Inferior parietal cortex (tissue), 1 donor: ENCODE measurements around the gene EGLN1.
"Not testable (repeated sequence)": the region's sequence is repeated elsewhere in the genome, so short reads cannot be mapped to it uniquely, and the experiment has no call there.

Experiments
- DNase-seq: peaks from one replicate; pipeline ENCODE4 v3.0.0-alpha.2; 2016; ENCODE audit errors: extremely low spot score

Gene EGLN1

DNA sequence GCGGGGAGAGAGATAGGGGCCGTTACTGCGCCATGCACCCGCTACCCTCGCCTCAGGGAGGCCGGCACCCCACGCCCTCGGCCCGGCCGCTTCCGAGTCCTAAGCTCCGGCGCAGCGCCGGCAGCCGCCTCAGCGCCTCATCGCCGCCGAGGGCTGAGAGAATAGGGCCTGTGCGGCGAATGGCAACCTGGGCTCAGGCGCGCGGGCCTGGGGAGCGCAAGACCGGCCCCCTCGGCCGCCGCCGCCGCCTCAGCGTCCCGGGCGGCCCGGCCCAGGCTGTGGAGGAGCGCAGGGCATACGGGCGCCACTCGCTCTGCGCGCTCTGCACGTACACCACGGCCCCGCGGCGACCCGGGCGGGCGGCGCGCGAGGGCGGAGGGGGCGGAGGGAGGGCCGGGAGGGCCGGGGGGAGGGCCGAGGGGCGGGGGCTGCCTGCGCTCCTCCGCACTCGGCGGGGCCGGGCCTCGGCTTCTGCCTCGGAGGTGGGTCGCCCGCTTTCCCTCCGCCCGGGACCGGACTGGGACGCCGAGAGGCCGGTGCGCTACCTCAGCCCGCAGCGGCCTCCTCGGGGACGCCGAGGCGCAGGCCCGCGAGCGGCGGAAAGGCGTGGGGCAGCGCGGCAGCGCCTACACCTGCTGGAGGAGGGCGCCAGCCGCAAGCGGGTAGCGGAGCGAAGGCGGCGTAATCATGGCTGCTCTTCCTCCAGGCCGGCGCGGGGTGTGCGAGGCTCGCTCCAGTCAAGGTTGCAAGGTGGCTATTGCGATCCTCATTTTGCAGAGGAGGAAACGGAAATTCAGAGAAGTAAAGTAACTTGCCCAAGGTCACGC, at the start of gene EGLN1:
Gene EGLN1 (minus strand): TSS at position 317 of the 827 bp plus-strand sequence. CDS start 399 bp downstream, outside the sequence.
- peak; percentile 68 for DNase-seq

- DNase-seq: not testable (repeated sequence)
Observed at GRCh38 chr1:231471500-231471899, 49.4 kb upstream of the EGLN1 start.

DNA sequence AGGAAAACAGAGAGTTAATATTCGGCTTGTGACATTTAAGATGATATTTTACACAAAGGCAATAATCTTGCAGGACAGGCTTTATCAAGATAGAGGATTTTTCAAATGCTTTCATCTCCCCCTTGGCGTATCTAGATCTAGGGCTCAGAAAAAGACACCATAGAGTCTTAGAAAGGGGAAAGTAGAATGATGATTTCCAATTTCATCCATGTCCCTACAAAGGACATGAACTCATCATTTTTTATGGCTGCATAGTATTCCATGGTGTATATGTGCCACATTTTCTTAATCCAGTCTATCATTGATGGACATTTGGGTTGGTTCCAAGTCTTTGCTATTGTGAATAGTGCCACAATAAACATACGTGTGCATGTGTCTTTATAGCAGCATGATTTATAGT, 48.9 kb upstream of the EGLN1 start:
- DNase-seq: not testable (repeated sequence)

- DNase-seq: no peak
Observed at GRCh38 chr1:231467986-231468385, 45.9 kb upstream of the EGLN1 start.

DNA sequence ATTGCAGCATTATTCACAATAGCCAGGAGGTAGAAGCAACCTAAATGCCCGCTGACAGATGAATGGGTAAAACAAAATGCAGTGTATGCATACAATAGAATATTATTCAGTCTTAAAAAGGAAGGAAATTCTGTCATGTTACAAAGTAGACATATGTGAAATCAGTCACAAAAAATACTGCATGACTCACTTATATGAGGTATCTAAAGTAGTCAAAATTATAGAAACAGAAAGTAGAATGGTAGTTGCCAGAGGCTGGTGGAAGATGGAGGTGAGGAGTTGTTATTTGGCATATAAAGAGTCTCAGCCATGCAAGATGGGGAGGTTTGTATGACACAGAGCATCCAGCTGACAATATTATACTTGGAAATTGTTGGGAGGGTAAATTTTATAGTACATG, 43.0 kb upstream of the EGLN1 start:
- no peak for DNase-seq

GRCh38 chr1:231463541-231463940, 41.5 kb upstream of the EGLN1 start:
- DNase-seq: no peak

DNA sequence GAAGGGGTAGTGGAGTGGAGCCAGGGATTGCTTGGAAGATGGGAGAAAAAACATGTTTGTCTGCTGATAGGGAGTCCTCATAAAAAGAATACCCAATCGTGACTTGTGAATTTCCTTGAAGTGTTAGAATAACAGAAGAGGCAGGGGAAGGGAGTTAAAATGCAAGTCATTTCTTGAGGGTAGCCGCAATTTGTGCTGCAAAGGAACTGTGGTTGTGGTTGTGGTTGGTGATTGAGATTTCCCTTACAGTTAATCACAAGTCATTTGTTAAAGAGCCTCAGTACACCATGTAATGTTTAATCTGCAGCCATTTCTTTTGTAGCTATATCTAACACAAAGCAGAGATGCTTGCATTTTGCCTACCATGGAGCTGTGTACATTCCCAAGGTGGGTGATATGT, 38.5 kb upstream of the EGLN1 start:
- no peak for DNase-seq

GRCh38 chr1:231459438-231459837, 37.4 kb upstream of the EGLN1 start:
- DNase-seq: not testable (repeated sequence)

- DNase-seq: not testable (repeated sequence)
Observed at GRCh38 chr1:231457956-231458355, 35.9 kb upstream of the EGLN1 start.

GRCh38 chr1:231454133-231454532, 32.0 kb upstream of the EGLN1 start:
- not testable (repeated sequence) for DNase-seq

GRCh38 chr1:231446138-231446537, 24.1 kb upstream of the EGLN1 start:
- DNase-seq: no peak

DNA sequence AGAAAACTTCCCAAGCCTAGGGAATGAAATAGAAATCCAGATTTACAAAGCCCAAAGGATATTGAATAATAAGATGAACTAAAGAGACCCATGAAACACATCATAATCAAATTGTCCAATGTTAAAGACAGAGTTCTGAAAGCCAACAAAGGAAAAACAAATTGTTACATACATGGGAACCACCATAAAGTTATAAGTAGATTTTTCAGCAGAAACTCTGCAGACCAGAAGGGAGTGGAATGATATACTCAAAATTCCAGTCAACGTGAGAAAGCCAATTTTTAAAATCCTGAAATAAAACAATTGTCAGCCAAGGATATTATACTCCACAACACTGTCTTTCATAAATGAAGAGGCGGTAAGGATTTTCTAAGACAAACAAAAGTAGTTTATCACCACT, 22.0 kb upstream of the EGLN1 start:
- DNase-seq: no peak

GRCh38 chr1:231443363-231443762, 21.3 kb upstream of the EGLN1 start:
- DNase-seq: no peak

DNA sequence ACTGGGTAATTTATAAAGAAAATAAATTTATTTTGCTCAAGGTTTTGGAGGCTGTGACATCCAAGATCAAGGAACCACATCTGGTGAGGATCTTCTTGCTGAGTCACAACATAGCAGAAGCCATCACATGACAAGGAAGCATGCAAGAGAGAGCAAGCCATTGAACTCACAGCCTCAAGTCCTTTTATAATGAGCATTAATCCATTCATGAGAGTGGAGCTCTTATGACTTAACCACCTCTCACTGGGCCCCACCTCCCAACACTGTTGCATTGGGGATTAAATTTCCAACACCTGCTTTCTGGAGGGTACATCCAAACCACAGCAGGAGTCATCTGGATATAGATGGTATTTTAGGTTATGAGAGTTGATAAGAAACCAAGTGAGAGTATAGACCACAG, 20.6 kb upstream of the EGLN1 start:
- DNase-seq: no peak

DNA sequence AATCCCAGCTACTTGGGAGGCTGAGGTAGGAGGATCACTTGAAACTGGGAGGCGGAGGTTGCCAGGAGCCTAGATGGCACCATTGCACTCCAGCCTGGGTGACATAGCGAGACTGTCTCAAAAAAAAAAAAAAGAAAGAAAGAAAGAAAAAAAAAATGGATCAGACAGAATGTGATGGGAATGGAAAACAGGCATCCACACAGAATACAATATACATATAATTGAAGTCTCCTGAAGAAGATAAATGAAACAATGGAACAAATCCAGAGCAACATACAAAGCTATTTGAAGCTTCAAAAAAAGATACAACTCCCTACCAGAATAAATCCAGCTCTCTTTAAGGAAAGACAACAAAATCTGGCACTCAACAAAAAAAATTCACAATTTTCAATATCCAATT, 10.9 kb upstream of the EGLN1 start:
- no peak for DNase-seq

DNA sequence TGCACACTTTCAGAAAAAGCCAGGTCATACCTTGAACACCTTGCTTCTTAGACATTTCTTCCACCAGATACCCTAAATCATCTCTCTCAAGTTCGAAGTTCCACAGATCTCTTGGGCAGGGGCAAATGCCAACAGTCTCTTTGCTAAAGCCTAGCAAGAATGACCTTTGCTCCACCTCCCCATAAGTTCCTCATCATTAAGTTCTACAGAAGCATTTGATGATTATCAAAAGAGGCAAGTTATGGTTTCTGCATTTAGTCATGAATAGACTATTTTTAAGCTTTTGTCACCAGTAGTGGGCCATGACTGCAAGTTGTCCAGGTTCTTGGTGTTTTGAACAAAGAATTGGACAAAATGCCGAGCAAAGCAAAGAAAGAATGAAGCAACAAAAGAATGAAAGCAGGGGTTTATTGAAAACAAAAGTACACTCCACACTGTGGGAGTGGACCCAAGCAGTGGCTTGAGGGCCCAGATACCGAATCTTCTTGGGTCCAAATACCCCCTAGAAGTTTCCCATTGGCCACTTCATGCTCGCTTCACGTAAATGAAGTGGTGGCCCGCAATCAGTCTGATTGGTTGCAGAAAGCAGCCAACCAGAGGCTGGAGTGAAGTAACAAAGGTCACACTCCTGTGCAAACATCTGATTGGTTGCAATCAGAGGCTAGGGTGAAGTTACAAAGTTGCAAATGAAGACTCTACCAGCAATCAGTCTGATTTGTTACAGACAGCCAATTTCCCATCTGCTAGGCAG, 9.8 kb upstream of the EGLN1 start:
- no peak for DNase-seq

DNA sequence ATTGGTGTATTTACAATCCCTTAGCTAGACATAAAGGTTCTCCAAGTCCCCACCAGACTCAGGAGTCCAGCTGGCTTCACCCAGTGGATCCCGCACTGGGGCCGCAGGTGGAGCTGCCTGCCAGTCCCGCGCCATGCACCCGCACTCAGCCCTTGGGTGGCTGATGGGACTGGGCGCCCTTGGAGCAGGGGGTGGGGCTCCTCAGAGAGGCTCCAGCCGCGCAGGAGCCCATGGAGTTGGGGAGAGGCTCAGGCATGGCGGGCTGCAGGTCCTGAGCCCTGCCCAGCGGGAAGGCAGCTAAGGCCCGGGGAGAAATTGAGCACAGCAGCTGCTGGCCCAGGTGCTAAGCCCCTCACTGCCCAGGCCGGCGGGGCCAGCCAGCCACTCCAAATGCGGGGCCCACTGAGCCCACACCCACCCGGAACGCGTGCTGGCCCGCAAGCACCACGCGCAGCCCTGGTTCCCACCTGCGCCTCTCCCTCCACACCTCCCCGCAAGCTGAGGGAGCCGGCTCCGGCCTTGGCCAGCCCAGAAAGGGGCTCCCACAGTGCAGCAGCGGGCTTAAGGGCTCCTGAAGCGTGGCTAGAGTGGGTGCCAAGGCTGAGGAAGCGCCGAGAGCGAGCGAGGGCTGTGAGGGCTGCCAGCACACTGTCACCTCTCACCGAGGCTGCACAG, 8.7 kb upstream of the EGLN1 start:
- DNase-seq: not testable (repeated sequence)

DNA sequence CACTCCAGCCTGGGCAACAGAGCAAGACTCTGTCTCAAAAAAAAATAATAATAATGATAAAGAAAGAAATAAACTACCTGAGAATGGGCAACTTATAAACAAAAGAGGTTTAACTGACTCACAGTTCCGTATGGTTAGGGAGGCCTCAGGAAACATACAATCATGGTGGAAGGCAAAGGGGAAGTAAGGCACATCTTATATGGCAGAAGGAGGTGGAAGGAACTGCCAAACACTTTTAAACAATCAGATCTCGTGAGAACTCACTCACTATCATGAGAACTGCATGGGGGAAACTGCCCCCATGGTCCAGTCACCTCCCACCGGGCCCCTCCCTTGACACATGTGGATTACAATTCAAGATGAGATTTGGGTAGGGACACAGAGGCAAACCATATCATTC, 6.3 kb upstream of the EGLN1 start:
- DNase-seq: no peak

DNA sequence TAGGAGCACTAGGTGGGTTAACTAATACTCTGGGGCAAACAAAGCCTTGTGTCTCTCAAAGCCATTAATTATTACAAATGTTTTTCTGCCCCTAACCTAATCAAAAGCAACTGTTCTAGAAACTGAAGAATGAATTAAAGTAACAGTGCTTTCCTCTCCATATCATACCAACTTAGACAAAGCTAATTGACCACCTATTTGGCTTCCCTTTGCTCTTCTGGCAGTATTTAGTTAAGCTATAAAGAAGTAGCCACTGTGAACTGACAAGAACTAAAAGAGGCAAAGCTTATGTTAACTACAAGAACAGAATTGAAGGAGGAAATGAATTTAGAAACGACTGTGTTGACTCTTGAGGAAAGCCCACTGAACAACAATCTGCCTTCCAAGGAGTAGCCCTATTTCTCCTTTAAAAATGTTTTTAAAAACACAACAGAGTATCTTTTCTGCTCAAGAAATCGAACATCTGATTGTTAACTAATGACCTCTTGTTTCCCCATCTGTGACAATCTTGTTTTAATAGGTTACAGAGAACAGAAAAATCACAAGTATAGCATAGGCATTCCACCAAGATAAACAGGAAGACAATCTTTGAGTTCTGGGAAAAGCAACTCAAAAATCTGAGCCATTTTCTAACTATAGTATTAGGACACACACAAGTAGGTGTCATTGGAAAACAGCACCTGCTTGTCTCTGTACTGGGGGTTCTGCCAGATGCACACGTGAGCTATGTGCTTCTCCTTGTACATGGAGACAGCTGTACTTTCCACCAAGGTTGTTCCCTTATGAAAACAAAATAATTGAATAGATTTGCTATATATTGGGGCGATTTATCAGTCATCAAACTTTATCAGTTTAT, 3.1 kb upstream of the EGLN1 start:
- DNase-seq: no peak

DNA sequence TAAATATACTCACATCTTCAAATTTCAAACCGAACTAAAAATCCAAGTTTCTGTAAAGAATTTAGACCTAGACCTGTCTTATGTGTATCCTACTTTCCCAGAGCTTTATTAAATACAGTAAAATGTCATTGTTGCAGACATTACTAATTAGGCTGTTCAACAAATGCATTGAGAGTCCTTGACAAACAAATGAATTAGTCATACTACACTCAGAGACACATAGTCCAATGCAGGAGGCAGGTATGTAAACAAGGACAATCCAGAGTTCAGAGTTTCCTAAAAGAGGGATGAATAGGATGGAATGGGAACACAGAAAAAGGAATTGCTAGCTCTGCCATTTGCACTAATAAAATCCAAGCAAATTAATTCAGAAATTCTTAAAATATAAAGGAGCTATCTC, 1.6 kb upstream of the EGLN1 start:
- DNase-seq: no peak

DNA sequence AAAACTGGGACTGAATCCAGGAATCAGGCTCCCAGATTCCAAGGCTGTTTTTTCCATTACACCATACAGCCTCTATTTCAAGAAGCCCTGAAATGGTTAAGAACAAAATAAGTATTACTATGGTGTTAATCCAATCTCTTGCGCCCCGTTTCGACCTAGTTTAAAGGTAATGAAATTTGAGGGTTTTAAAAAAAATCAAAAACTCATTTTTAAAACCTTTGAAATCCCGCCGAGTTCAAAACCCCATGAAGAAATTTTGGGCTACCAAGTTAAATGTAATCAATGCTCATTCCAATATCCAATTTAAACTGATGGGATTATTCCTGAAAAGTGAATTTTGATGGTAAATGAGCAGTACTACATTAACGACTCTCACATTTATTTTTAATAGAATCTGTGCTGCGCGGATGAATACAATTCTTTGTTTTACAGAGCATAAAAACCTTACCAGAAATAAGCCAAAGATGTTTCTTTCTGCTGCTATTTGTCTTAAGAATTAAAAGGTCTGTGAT, 767 bp upstream of the EGLN1 start:
- DNase-seq: peak; percentile 74
